Fibroblast of peridontal ligament (primary cell): ENCODE measurements around the gene CRYBA4.

Experiments used
- DNase-seq: peaks from one replicate; pipeline ENCODE4 v3.0.0-alpha.2; 2010; ENCODE audit errors: extremely low read depth

The CRYBA4 gene

GRCh38 chr22:26624803-26625202 is 3.0 kb downstream of the CRYBA4 start:
- no peak for DNase-seq

GRCh38 chr22:26629988-26630761 is 8.4 kb downstream of the CRYBA4 start:
- no peak for DNase-seq

GRCh38 chr22:26631282-26631681 is 9.5 kb downstream of the CRYBA4 start:
- DNase-seq = no peak

- no peak for DNase-seq
Observed at GRCh38 chr22:26632422-26633155, 10.8 kb downstream of the CRYBA4 start.

GRCh38 chr22:26634189-26634588 is 12.4 kb downstream of the CRYBA4 start:
- no peak for DNase-seq

GRCh38 chr22:26635117-26635516 is 13.4 kb downstream of the CRYBA4 start:
- no peak for DNase-seq

- no peak for DNase-seq
Observed at GRCh38 chr22:26636296-26636695, 14.5 kb downstream of the CRYBA4 start.

- no peak for DNase-seq
Observed at GRCh38 chr22:26642465-26643417, 21.0 kb downstream of the CRYBA4 start.

- DNase-seq = no peak
Observed at GRCh38 chr22:26643418-26644100, 21.8 kb downstream of the CRYBA4 start.

- no peak for DNase-seq
Observed at GRCh38 chr22:26646158-26646557, 24.4 kb downstream of the CRYBA4 start.

GRCh38 chr22:26648011-26648497 is 26.3 kb downstream of the CRYBA4 start:
- DNase-seq = no peak

GRCh38 chr22:26648528-26649388 is 27.0 kb downstream of the CRYBA4 start:
- peak; percentile 18 for DNase-seq

GRCh38 chr22:26650722-26651421 is 29.1 kb downstream of the CRYBA4 start:
- no peak for DNase-seq

GRCh38 chr22:26651815-26652214 is 30.1 kb downstream of the CRYBA4 start:
- DNase-seq = no peak

GRCh38 chr22:26656891-26657851 is 35.4 kb downstream of the CRYBA4 start, which contains the start of gene MIAT:
Gene MIAT (plus strand): TSS chr22:26657588.
- DNase-seq = no peak

- no peak for DNase-seq
Observed at GRCh38 chr22:26658161-26658560, 36.4 kb downstream of the CRYBA4 start.

GRCh38 chr22:26658671-26659478 is 37.1 kb downstream of the CRYBA4 start:
- peak; percentile 83 for DNase-seq

- no peak for DNase-seq
Observed at GRCh38 chr22:26660356-26660755, 38.6 kb downstream of the CRYBA4 start.
